IMR-90 (cell line): ENCODE data around the gene FARP1. TPM values are rescaled to one million over a fixed set of nuclear protein-coding genes. Genes with fewer than 3 reads are reported as not detected.

ENCODE experiments used
- ATAC-seq: fragments of 200-7000 bp; cut with Tn5 transposase; 2 replicates; pipeline ENCODE4 v1.9.1; 2020; ENCODE audit warnings: low read depth, mild to moderate bottlenecking, moderate library complexity
- BruUV-seq: library from RNA; stranded (reverse); fragments of 400-500 nt; replicated peaks from 2 replicates; lab custom pipeline; 2021; lab: Mats Ljungman, UMichigan
- CTCF ChIA-PET: fragments of 300-600 bp; formaldehyde crosslinking; extraction: SDS; loops from one replicate; lab custom pipeline; 2021; ENCODE audit warnings: antibody characterized with exemption; lab: Yijun Ruan, JAX
- POLR2A ChIA-PET: fragments of 300-600 bp; sonication (Branson Sonifier 250); formaldehyde crosslinking; loops from one replicate; lab custom pipeline; 2022; ENCODE audit warnings: antibody characterized with exemption; ENCODE audit not compliant: unreplicated experiment; lab: Charles Lee
- DNase-seq: peaks from one replicate; pipeline ENCODE4 v3.0.0; 2013
- H2AFZ ChIP-seq: replicated peaks from 2 replicates; pipeline ENCODE3; 2013; ENCODE audit warnings: low read length, mild to moderate bottlenecking; ENCODE audit not compliant: poor library complexity
- H2AK5ac ChIP-seq: 2 replicates; pipeline ENCODE4 v1.6.1; 2013; ENCODE audit warnings: low read depth, low read length, inconsistent platforms
- H2AK9ac ChIP-seq: replicated peaks from 2 replicates; pipeline ENCODE3; 2013; ENCODE audit warnings: mild to moderate bottlenecking, low read depth, low read length, moderate library complexity; ENCODE audit not compliant: poor library complexity
- H2BK120ac ChIP-seq: 2 replicates; pipeline ENCODE4 v1.6.1; 2013; ENCODE audit warnings: low read depth, low read length, inconsistent platforms
- H2BK15ac ChIP-seq: 3 replicates; pipeline ENCODE4 v1.6.1; 2013; ENCODE audit warnings: low read depth, low read length, inconsistent platforms
- H2BK20ac ChIP-seq: 2 replicates; pipeline ENCODE4 v1.6.1; 2013; ENCODE audit warnings: low read depth, mild to moderate bottlenecking, inconsistent platforms, low read length, moderate library complexity
- H2BK5ac ChIP-seq: 2 replicates; pipeline ENCODE4 v1.6.1; 2013; ENCODE audit warnings: mild to moderate bottlenecking, low read depth, low read length, inconsistent platforms; ENCODE audit not compliant: poor library complexity, severe bottlenecking
- H3K14ac ChIP-seq: replicated peaks from 2 replicates; pipeline ENCODE4 v1.6.1; 2013; ENCODE audit warnings: low read depth, low read length, inconsistent platforms
- H3K18ac ChIP-seq: 2 replicates; pipeline ENCODE4 v1.6.1; 2013; ENCODE audit warnings: low read depth, low read length, control low read depth
- H3K23ac ChIP-seq: 2 replicates; pipeline ENCODE4 v1.6.1; 2013; ENCODE audit warnings: low read depth, low read length, inconsistent platforms
- H3K27ac ChIP-seq: 2 replicates; pipeline ENCODE4 v1.5.1; 2013; ENCODE audit warnings: mild to moderate bottlenecking, control low read depth, low read length; ENCODE audit not compliant: insufficient read depth
- H3K27me3 ChIP-seq: 2 replicates; pipeline ENCODE4 v1.6.1; 2013; ENCODE audit warnings: low read length; ENCODE audit not compliant: control insufficient read depth, insufficient read depth
- H3K36me3 ChIP-seq: 2 replicates; pipeline ENCODE4 v1.6.1; 2013; ENCODE audit warnings: low read length, mixed read lengths; ENCODE audit not compliant: control insufficient read depth, insufficient read depth
- H3K4ac ChIP-seq: 2 replicates; pipeline ENCODE4 v1.6.1; 2013; ENCODE audit warnings: low read depth, low read length, inconsistent platforms
- H3K4me1 ChIP-seq: 2 replicates; pipeline ENCODE4 v1.6.1; 2013; ENCODE audit warnings: low read length, mixed read lengths; ENCODE audit not compliant: control insufficient read depth, insufficient read depth
- H3K4me2 ChIP-seq: 2 replicates; pipeline ENCODE4 v1.6.1; 2013; ENCODE audit warnings: low read depth, mild to moderate bottlenecking, control low read depth, low read length, moderate library complexity
- H3K4me3 ChIP-seq: 2 replicates; pipeline ENCODE4 v1.5.1; 2013; ENCODE audit warnings: low read depth, mild to moderate bottlenecking, control low read depth, low read length, moderate library complexity; ENCODE audit not compliant: insufficient read depth
- H3K56ac ChIP-seq: 2 replicates; pipeline ENCODE4 v1.6.1; 2013; ENCODE audit warnings: low read length, inconsistent platforms; ENCODE audit not compliant: insufficient read depth; ENCODE audit errors: extremely low read depth
- H3K79me1 ChIP-seq, 2 experiments: 2 replicates each; pipeline ENCODE4 v1.6.1; 2013; ENCODE audit warnings: low read length in 2 of 2, inconsistent platforms in 1 of 2, low read depth in 1 of 2
- H3K9ac ChIP-seq: 2 replicates; pipeline ENCODE4 v1.6.1; 2013; ENCODE audit warnings: low read depth, low read length, control low read depth
- H3K9me1 ChIP-seq: 2 replicates; pipeline ENCODE4 v1.6.1; 2013; ENCODE audit warnings: low read length, inconsistent platforms; ENCODE audit not compliant: insufficient read depth
- H3K9me3 ChIP-seq: 2 replicates; pipeline ENCODE4 v1.6.1; 2013; ENCODE audit warnings: low read length; ENCODE audit not compliant: control insufficient read depth, insufficient read depth
- H4K20me1 ChIP-seq: 2 replicates; pipeline ENCODE4 v1.6.1; 2013; ENCODE audit warnings: low read length, inconsistent platforms; ENCODE audit not compliant: insufficient read depth
- H4K5ac ChIP-seq: 2 replicates; pipeline ENCODE4 v1.6.1; 2013; ENCODE audit warnings: mild to moderate bottlenecking, low read depth, low read length, control low read depth
- H4K8ac ChIP-seq, 2 experiments: 2 replicates each; pipeline ENCODE4 v1.6.1; 2013; ENCODE audit warnings: low read depth in 2 of 2, low read length in 2 of 2, control low read depth in 1 of 2, inconsistent platforms in 1 of 2
- H4K91ac ChIP-seq: 2 replicates; pipeline ENCODE4 v1.6.1; 2013; ENCODE audit warnings: low read depth, low read length, inconsistent platforms; ENCODE audit not compliant: insufficient read depth
- FOS ChIP-seq: fragments of 150-350 bp; IDR thresholded peaks from 2 replicates; pipeline ENCODE4 v1.6.1; 2016; ENCODE audit warnings: low read depth, low read length
- MAFK ChIP-seq: IDR thresholded peaks from 2 replicates; pipeline ENCODE4 v1.6.1; 2012; ENCODE audit warnings: low read depth, low read length, improper control_type of control experiment
- MAZ ChIP-seq: IDR thresholded peaks from 2 replicates; pipeline ENCODE4 v1.6.1; 2012; ENCODE audit warnings: low read depth, mild to moderate bottlenecking, low read length, improper control_type of control experiment, moderate library complexity, borderline replicate concordance
- MXI1 ChIP-seq: IDR thresholded peaks from 2 replicates; pipeline ENCODE4 v1.6.1; 2012; ENCODE audit warnings: low read depth, mild to moderate bottlenecking, low read length, moderate library complexity, borderline replicate concordance
- POLR2A ChIP-seq: IDR thresholded peaks from 2 replicates; pipeline ENCODE4 v1.6.1; 2012; ENCODE audit warnings: mild to moderate bottlenecking, low read depth, low read length
- RAD21 ChIP-seq: IDR thresholded peaks from 2 replicates; pipeline ENCODE4 v1.6.1; 2012; ENCODE audit warnings: low read length, improper control_type of control experiment
- RCOR1 ChIP-seq: IDR thresholded peaks from 2 replicates; pipeline ENCODE4 v1.6.1; 2012; ENCODE audit warnings: mild to moderate bottlenecking, low read length, improper control_type of control experiment; ENCODE audit not compliant: insufficient replicate concordance
- RFX5 ChIP-seq: IDR thresholded peaks from 2 replicates; pipeline ENCODE4 v1.8.0; 2012; ENCODE audit warnings: low read depth, mild to moderate bottlenecking, low read length, moderate library complexity
- SMC3 ChIP-seq: fragments of 150-350 bp; IDR thresholded peaks from 2 replicates; pipeline ENCODE4 v1.6.1; 2016; ENCODE audit warnings: low read depth, mild to moderate bottlenecking, antibody characterized with exemption, low read length, moderate library complexity
- WGBS, 2 experiments: methylation state at CpG; one replicate each; pipeline versions ENCODE4 v1.1.5 to v1.1.7; 2013; ENCODE audit warnings: missing lambda C conversion rate in 2 of 2; ENCODE audit not compliant: insufficient read length in 1 of 2; ENCODE audit errors: extremely low coverage in 2 of 2; 5-methylcytosine and 5-hydroxymethylcytosine counted together
- dilution Hi-C: fragments of 300-500 bp; cut with HindIII; formaldehyde crosslinking; loops from one replicate; pipeline ENCODE4 v1.14.3; 2018; ENCODE audit warnings: low sequenced_read_pairs; ENCODE audit not compliant: unreplicated experiment
- in situ Hi-C: fragments of 300-500 bp; cut with MboI; formaldehyde crosslinking; loops from 3 replicates; pipeline ENCODE4 v1.14.3; 2019; ENCODE audit warnings: low sequenced_read_pairs, inconsistent platforms, mixed read lengths
- intact Hi-C: fragments of 100-400 bp; cut with micrococcal nuclease; formaldehyde crosslinking; loops from 2 replicates; pipeline ENCODE4 v1.10.0; 2022
- polyA plus RNA-seq, 3 experiments: library from polyadenylated mRNA; depleted of rRNA; stranded (reverse); fragments of >200 nt; gene quantifications; 2 replicates each; pipeline ENCODE4 v1.2.3, GENCODE V29; 2012; ENCODE audit warnings: low replicate concordance in 1 of 3
- total RNA-seq: library from RNA; depleted of rRNA; stranded (reverse); fragments of >200 nt; gene quantifications from 2 replicates; pipeline ENCODE4 v1.2.3, GENCODE V29; 2012
- TF ChIP-seq, protein P1 (sequence below): fragments of 150-350 bp; IDR thresholded peaks from 2 replicates; pipeline ENCODE4 v1.6.1; 2016; ENCODE audit warnings: low read depth, mild to moderate bottlenecking, low read length, moderate library complexity, borderline replicate concordance
- TF ChIP-seq, protein P2 (sequence below): fragments of 150-350 bp; IDR thresholded peaks from 2 replicates; pipeline ENCODE4 v1.6.1; 2017; ENCODE audit warnings: mild to moderate bottlenecking, antibody characterized with exemption, low read length, low read depth
- TF ChIP-seq, protein P3 (sequence below): conservative IDR thresholded peaks from 2 replicates; pipeline ENCODE4 v1.5.1; 2012; ENCODE audit warnings: mild to moderate bottlenecking, low read depth, low read length, improper control_type of control experiment

Gene FARP1
- total and polyA plus RNA-seq, 2 of the 4 experiments (the other 2 are of a cell fraction), result 39.6 to 57.0 TPM

DNA sequence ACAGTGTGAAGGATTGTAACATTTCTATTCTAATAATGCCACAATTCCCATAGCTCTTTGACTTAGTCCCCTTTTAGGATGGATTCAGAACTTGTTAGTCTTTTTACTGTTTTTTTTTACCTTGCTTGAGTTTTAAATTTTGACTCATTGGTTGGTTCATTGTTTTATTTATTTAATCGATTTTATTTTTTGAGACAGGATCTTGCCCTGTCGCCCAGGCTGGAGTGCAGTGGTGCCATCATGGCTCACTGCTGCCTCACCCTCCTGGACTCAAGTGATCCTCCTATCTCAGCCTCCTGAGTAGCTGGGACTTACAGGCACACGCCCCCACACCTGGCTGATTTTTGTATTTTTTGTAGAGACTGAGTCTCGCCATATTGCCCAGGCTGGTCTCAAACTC is 39.3 kb downstream of the FARP1 start:
- no peak overlapping the region for H3K56ac ChIP-seq
- H3K4me2 ChIP-seq, result no peak overlapping the region
- 100% methylated on average over 1 of the region's 4 CpGs; no CpG with 5 or more reads in 1 of the 2 experiments for WGBS, 2 experiments
- H3K23ac ChIP-seq, result no peak overlapping the region
- no peak overlapping the region for H3K4ac ChIP-seq
- DNase-seq (no peak), ATAC-seq (no peak)
- H2BK120ac ChIP-seq, result no peak overlapping the region
- H2AFZ ChIP-seq, result no peak overlapping the region
- no peak overlapping the region for H2AK5ac ChIP-seq
- TF ChIP-seq, protein P1, sequence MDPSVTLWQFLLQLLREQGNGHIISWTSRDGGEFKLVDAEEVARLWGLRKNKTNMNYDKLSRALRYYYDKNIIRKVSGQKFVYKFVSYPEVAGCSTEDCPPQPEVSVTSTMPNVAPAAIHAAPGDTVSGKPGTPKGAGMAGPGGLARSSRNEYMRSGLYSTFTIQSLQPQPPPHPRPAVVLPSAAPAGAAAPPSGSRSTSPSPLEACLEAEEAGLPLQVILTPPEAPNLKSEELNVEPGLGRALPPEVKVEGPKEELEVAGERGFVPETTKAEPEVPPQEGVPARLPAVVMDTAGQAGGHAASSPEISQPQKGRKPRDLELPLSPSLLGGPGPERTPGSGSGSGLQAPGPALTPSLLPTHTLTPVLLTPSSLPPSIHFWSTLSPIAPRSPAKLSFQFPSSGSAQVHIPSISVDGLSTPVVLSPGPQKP, result no peak
- TF ChIP-seq POLR2A (no peak), MXI1 (no peak), MAZ (no peak), RAD21 (no peak), MAFK (no peak), RFX5 (no peak), SMC3 (no peak), FOS (no peak), RCOR1 (no peak)
- TF ChIP-seq, protein P2, sequence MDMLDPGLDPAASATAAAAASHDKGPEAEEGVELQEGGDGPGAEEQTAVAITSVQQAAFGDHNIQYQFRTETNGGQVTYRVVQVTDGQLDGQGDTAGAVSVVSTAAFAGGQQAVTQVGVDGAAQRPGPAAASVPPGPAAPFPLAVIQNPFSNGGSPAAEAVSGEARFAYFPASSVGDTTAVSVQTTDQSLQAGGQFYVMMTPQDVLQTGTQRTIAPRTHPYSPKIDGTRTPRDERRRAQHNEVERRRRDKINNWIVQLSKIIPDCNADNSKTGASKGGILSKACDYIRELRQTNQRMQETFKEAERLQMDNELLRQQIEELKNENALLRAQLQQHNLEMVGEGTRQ, result no peak
- TF ChIP-seq, protein P3, sequence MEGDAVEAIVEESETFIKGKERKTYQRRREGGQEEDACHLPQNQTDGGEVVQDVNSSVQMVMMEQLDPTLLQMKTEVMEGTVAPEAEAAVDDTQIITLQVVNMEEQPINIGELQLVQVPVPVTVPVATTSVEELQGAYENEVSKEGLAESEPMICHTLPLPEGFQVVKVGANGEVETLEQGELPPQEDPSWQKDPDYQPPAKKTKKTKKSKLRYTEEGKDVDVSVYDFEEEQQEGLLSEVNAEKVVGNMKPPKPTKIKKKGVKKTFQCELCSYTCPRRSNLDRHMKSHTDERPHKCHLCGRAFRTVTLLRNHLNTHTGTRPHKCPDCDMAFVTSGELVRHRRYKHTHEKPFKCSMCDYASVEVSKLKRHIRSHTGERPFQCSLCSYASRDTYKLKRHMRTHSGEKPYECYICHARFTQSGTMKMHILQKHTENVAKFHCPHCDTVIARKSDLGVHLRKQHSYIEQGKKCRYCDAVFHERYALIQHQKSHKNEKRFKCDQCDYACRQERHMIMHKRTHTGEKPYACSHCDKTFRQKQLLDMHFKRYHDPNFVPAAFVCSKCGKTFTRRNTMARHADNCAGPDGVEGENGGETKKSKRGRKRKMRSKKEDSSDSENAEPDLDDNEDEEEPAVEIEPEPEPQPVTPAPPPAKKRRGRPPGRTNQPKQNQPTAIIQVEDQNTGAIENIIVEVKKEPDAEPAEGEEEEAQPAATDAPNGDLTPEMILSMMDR, result no peak
- H4K8ac ChIP-seq, result no peak overlapping the region
- no peaks in the 10 kb centered on the region for H3K27me3 ChIP-seq
- peaks cover 15% of the 10 kb centered on the region for H3K9me1 ChIP-seq
- no peak overlapping the region for H2BK5ac ChIP-seq
- no peaks in the 10 kb centered on the region for H3K9me3 ChIP-seq
- H2BK15ac ChIP-seq, result no peak overlapping the region
- no peak overlapping the region for H4K5ac ChIP-seq
- H3K27ac ChIP-seq, result no peak overlapping the region
- CTCF ChIA-PET, result interaction anchor here (0.6 kb wide), 1 partner anchor 309 kb away, joined by 3 read pairs; no protein-coding TSS in a partner anchor
- H3K79me1 ChIP-seq, result peaks cover 33 to 77% of the 10 kb centered on the region in 2 experiments
- in situ Hi-C loops (no loop called here), intact Hi-C loops (no loop called here), dilution Hi-C loops (no loop called here)
- H3K14ac ChIP-seq, result no peak overlapping the region
- BruUV-seq, result no TSS peak
- H3K18ac ChIP-seq, result no peak overlapping the region
- no peak overlapping the region for H4K91ac ChIP-seq
- H3K36me3 ChIP-seq, result peaks cover 5% of the 10 kb centered on the region
- peaks cover 7% of the 10 kb centered on the region for H3K4me1 ChIP-seq
- no peak overlapping the region for H3K9ac ChIP-seq
- H2AK9ac ChIP-seq, result no peak overlapping the region
- POLR2A ChIA-PET, result interaction anchor here (0.9 kb wide), 1 partner anchor 8 kb away, joined by 3 read pairs; no protein-coding TSS in a partner anchor
- no peak overlapping the region for H2BK20ac ChIP-seq
- H4K20me1 ChIP-seq, result peaks cover 23% of the 10 kb centered on the region; the same call in 1 of the 2 replicates
- no peak overlapping the region for H3K4me3 ChIP-seq
